ENCODE results near the gene OBSCN. TPM values are rescaled to one million over a fixed set of nuclear protein-coding genes. Genes with fewer than 3 reads are reported as not detected.

OBSCN gene
- total RNA-seq, 1 donor from 2014 or later, result 42.4 TPM

GRCh38 chr1:228344631-228345072, 136.8 kb downstream of the OBSCN start:
- DNase-seq, result no peak

DNA sequence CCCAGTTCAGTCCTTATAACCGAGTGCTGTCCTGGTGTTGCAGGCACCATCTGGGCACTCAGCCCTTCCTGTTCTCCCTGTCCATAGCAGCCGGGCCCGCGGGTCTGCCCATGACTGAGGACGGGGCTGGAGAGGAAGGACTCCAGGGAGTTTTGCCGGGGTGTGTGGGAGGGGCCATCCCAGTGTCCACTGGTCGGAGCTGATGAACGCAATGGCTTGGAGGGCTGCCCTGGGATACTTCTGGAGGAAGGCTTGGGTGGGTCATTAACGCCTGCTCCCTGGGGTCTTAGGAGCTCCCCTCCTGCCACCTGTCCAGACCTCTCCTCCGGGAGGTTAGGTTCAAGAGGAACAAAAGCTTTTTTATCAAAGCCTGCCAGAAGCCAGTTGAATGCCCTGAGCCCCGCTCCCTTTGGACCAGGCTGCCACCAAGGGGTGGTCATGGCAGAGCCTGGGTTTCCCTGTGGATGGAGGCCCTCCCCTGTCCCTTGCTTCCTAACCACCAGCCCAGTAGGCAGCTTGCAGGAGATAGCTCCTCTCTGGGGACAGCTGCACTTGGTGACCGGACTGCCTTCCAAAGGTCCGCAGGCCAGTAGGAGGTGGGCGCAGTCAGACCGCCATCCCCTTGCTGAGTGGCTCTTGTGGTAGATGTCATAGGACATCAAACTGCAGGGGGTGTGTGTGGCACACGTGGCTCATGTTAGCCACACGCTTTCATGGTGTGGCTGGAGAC, 137.5 kb downstream of the OBSCN start:
- no peak for DNase-seq

GRCh38 chr1:228346731-228347130, 138.9 kb downstream of the OBSCN start:
- no peak for DNase-seq

- no peak for DNase-seq
Observed at GRCh38 chr1:228347181-228347580, 139.3 kb downstream of the OBSCN start.

- DNase-seq, result no peak
Observed at GRCh38 chr1:228348708-228349467, 141.0 kb downstream of the OBSCN start.

- DNase-seq, result no peak
Observed at GRCh38 chr1:228349701-228350171, 141.9 kb downstream of the OBSCN start.

GRCh38 chr1:228350179-228350742, 142.4 kb downstream of the OBSCN start:
- no peak for DNase-seq

GRCh38 chr1:228350831-228351781, 143.3 kb downstream of the OBSCN start:
- no peak for DNase-seq

GRCh38 chr1:228351850-228352249, 144.0 kb downstream of the OBSCN start:
- no peak for DNase-seq

DNA sequence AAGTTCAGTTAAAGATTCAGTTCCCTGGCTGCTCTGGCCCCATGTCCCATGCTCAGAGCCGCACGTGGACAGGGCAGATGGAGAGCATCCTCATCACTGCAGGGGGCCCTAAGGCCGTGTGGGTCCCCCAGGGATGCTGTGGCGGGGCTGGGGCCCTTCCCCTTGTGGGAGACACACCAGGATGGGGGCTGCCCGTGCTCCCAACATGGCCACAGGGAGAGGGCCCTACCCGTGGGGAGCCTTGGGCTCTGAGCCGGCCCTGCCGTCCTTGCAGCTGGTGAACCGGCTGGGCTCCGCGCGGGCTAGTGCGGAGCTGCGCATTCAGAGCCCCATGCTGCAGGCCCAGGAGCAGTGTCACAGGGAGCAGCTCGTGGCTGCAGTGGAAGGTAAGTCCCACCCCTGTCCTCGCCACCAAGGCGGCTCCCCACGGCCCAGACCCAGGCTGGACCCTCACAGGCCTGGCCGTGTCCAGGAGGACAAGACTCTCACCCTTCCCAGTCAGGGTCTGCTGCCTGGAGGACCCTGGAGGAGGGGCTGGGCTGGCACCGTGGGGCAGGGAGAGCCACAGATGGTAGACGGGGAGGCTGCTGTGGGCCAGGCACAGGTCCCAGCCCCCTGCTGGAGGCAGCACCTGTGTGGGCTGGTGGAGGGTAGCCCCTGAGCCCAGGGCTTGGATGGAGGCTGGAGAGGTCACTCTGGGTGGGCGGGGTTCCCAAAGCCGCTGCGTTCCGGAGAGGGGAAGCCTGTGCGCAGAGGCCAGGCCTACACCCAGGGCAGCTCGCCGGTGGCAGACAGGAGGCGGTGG, 145.0 kb downstream of the OBSCN start:
- DNase-seq, result no peak

DNA sequence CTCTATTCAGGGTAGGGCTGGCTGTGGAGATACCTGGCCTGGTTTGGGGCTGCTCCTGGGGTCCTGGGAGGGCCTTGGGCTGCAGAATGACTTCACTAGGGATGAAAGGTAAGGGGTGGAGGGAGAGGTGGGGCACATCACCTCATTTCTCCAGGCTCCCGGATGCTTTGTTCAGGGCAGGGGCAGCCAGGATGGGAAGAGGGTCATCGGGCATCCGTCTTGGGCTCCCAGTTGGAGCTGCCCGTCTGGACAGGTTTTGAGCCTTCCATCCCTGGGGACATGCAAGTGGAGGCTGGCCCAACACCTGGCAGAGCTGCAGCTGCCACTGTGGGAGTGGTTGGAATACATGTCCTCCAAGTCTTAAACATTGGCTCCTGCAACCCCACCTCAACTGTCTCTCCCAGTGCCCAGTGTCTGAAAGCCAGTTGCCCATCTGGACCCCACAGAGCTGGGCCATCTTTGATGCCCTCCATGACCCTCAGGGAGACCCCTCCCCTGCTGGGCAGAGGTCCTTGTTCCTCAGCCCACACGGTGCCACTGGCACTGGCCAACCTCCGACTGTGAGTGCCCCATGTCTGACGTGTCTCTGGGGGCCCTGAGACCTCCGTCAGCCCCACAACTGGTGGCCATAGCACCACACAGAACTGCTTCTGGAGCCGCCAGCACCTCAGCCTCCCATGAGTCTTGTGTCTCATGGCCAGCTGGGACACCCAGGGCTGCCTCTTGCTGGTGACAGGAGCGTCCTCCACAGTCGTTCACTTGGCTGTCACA, 145.9 kb downstream of the OBSCN start:
- no peak for DNase-seq

DNA sequence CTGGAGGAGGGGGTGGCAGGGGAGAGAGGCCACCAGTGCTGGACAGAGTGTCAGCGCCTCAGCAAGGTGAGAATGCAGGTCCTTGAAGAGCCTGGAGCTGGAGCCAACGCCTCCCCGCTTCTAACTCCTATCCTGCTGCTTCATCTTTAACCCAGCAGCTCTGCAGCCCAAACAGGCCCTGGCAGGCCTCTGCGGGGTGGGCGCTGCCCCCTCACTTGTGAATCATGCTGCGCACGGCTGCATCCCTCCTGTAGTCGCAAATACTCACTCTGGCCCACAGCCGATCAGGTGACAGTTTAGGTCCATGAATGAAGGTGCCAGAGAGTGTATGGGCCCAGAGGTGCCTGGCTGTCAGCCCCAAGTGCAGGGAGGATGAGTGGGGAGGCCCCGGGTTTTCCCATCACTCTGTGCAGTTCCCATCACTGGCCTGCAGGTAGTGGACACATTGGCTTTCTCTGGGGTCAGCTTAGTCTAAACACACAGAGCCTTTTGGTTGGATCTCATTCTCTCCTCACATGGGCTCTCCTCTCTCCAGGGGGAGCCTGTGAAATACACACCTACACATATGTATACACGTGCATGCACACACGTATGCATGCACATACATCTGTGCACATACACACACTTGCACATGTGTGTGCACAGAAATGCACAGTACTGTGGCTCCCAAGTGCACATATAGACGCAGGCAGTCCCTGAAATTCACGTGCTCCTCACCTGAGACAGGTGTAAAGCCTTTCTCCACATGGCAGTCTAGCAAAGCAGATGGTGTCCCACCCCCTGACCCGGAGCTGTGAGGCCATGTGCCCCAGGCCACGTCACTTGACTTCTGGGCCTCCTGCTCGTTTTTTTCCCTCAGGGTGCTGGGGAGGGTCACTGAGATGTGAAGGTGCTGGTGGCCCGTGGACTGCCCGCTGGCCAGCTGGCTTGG, 146.8 kb downstream of the OBSCN start:
- DNase-seq, result no peak

DNA sequence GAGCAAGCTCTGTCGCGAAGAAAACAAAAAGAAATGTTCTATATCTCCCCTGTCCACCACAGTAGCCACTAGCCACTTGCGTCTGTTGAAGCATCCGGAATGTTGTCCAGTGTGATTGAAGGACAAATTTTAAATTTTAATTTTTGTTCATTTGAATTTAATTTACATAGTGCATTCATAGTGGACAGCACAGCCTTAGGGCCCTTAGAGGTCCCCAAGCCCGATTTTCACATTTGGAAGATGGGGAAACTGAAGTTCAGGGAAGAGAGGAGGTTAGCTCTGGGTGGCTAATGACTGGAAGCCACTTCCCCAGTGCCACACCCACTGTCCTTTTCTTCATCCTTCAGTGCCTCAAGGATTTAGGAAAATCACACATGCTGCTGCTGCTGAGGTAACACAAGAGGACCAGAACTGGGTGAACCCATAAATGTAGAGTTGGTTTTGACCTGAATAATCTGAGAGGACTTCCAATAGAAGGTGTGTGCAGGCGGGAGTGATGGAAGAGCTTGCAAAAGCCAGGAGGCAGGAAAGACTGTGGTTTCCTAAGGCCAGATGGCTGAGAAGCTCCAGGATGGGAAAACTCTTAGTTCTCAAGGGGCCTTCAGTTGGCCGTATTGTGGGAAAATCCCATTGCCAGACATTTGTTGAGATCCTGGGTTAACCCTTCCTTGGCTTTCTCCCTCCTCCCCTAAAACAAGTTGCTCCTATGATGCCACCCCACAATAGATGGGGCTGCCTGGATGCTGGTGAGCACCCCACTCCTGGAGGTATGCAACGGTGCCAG, 149.2 kb downstream of the OBSCN start:
- no peak for DNase-seq

DNA sequence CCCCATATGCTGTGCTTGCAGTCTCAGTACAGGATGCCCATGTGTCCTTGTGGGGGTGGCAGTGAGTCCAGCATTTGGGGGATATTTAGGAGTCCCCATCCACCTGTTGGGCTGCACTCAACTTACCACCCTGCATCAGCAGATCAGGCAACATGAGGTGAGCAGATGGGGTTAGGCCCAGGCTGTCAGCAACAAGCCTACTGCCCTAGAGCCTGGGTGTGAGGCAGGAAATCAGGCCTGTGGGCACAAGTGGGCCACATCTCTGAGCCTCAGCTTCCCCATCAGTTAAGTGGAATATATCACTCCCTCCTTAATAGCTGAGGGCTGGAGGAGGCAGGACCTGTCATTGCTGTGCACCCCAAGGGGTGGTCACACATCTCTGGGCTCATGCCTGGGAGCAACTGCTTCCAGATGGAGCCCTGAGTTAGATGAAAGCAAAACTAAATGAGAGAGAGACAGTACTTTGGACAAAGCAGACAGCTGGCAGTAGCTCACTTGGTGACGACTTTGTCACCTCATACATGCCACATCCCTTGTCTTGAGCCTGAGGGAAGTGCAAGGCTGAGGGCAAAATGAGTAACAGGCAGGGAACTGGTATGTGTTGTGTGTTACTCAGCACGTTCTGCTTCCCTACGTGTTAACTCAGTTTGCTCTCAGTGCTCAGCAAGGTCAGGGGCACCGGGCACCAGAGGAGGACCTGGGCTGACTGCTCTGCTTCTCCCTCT, 150.4 kb downstream of the OBSCN start:
- no peak for DNase-seq

- DNase-seq, result no peak
Observed at GRCh38 chr1:228358764-228359612, 151.1 kb downstream of the OBSCN start.

- DNase-seq, result no peak
Observed at GRCh38 chr1:228359613-228360532, 152.0 kb downstream of the OBSCN start.
